HL-60/S4 treated with phorbol 12-myristate 13-acetate at 8.2 ng/mL for 4 days and 3 days (cell line): ENCODE data around the gene PSMB11.

Experiments
- in situ Hi-C: fragments of 300-500 bp; cut with MboI; formaldehyde crosslinking; loops from 2 replicates; pipeline ENCODE4 v1.15.0; 2022; ENCODE audit warnings: low sequenced_read_pairs

Gene PSMB11

DNA sequence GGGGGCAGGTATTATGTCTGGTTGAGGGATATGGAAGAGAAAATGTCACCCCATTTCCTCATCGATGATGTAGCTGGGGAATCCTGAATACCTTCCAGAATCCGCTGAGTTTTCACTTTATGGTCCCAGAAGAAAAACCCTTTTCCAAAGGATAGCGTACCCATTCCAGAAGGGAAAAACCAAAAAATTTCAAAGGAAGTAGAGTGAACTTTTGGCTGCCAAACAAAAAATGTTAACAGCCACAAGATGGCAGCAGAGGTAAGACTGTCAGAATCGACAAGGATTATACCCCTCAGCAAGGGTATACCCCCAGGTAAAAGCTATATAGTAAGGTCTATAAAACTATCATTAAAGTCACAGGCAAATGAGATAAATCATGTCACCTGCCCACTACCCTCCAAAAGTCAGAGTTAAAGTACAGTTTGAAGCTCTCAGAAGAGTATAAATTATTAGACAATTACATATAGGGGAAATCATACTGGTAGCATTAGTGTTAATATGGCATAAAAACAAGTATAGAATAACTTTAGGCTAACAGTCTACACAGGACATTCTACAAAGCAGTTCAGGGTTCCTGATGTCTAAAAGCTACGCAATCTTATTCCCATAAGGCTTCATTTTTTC, 34.9 kb downstream of the PSMB11 start:
- in situ Hi-C loops = no loop called here

DNA sequence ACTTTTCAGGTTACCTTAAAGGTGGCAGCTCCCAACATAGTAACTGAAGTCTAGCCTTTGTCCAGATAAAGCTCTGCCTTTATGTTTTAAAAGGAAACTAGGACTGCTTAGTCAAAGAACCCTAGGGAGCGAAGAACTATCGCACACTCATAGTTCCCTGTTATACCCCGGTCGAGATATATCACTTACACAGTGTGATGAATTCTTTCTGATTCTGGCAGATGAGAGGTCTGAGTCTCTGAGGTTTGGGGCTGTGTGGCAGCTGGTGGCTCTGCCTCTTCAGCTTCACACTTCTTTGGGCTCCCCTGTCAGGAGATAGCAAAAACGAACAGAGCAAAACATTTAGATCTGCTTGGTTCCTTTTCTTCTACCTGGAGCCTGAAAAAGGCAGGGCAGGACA, 36.0 kb downstream of the PSMB11 start:
- in situ Hi-C loops = no loop called here

DNA sequence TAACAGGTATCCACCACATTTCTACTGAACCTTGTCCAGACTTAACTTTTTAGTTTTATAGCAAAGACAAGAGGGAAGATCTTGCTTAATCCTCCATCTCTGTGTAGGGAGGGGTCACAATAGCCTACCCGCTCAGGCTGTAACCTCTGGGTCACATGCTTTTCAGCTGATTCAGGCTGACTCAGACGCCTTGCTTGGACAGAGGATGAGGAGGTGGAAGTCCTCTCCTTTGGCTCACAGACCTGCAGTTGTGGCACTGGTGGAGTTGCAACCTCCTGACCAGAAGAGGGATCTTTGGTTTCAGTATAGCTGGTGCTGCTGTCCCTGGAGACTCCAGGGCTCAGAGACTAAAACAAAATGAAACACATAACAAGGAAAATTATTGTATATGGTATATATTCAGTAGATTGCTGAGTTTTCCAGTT, 36.7 kb downstream of the PSMB11 start:
- in situ Hi-C loops = no loop called here

DNA sequence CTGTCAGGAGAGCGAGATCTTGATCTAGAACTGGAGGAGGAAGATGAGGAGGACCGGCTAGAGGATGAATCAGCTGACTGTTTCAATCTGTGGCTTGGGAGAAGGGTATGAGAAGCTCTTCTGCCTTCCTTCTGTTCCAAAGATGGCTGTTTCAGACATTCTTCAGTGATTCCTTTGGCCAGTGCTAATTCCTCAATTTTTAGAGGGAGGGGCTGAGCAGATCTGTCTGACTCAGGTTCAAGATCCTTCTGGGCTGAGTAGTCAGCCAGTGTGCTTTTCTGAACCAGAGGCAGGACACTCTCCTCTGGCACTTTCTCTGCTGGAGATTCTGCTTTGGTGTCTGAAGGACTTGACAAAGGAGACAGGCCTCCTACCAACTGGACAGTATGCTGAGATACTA, 37.7 kb downstream of the PSMB11 start:
- in situ Hi-C loops = no loop called here

DNA sequence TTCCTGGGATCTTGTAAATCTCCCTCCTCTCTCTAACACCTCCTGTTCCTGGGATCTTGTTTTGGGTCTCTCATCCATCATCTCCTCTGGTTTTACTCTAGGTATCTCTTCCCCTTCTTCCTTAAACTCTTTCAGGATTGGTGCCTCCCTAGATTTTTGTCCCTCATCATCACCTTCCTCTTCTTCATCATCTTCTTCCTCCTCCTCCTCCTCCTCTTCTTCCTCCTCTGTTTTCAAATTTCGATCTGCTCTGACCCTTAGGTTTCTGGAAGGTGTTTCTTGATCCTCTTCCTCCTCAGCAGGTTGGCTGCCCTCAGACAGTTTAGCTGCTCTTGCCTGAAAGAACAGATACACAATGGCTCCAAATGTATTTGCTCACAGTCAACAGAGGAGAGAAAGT, 38.5 kb downstream of the PSMB11 start:
- in situ Hi-C loops = no loop called here

DNA sequence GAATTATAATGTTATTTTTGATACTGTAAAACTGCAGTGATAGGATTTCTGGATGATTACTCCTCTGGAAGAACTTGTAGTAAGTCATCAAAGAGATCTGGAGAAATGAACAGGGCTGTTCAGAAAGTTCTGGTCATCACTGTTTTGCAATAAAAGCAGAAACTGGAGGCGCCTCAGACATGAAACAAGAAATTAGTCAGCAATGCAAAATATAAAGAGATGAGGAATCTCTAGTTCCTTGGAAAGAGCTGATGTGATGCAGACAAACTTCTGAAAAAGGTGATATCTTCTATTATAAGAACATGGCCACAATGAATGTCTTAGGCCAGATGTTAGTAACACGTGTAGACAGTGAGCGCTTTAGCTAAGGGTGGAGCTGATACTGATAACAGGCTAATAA, 43.4 kb downstream of the PSMB11 start:
- in situ Hi-C loops = no loop called here

DNA sequence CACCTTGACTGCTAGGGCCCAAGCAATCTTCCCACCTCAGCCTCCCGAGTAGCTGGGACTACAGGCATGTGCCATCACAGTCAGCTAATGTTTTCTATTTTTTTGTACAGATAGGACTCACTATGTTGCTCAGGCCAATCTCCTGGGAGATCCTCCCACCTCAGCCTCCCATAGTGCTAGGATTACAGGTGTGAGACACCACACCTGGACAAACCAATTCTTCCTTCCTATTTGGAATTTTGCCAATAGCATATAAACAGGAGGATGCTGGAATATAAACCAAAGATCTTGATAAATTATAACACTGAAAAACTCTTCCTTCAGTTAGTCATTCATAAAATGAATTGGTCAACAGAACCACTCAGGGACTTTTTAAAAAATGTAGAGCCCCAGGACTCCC, 44.6 kb downstream of the PSMB11 start:
- in situ Hi-C loops = no loop called here

DNA sequence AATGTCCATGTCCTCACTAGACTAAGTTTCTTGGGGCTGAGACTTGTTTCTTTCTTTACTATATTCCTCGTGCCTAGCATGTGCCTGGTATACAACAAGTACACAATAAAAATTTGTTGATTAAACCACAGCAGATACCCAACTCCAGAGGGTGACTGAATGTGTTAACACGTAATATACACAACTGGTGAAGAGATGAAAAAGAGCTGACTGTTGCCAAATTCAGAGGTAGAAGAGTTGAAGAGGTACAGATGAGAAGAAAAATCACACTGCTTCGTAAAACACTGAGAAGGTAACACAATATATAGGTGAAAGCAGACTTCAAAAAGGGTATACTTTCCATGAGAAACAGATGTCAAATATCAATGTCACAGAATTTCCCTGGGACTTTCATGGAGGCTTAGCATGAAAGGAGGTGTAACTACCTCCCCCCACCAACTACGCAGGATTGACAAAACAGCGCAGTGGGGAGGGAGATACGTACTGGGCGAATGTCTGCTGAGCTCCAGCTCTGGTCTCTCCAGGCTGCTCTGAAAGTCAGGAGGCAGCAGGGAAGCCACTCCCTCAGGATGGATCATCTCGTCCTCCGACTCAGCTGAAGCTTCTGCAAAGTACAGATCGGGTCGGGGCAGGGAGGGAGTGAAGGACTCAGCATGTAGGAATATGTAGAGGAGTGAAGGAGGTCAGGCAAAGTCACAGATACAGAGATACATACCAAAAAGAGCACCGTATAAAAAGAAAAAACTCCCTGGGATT, 47.7 kb downstream of the PSMB11 start:
- in situ Hi-C loops = no loop called here

DNA sequence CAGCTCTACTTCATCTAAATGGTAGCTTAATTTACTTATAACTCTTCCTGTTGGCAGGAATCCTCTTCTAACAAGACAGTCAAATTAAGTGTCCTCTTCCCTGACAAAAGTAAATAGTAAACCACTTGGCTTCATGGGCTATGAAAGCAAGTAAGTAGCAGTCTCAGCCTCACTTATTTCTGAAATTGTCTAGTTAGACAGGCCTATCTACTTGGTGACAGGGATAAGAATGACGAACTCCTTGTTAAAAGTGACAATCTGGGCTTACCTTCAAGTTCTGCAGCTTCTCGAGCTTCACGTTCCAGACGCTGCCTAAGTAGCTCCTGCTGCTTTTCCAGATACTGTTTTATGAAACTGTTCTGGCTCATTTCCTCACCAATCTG, 48.2 kb downstream of the PSMB11 start:
- in situ Hi-C loops = no loop called here

DNA sequence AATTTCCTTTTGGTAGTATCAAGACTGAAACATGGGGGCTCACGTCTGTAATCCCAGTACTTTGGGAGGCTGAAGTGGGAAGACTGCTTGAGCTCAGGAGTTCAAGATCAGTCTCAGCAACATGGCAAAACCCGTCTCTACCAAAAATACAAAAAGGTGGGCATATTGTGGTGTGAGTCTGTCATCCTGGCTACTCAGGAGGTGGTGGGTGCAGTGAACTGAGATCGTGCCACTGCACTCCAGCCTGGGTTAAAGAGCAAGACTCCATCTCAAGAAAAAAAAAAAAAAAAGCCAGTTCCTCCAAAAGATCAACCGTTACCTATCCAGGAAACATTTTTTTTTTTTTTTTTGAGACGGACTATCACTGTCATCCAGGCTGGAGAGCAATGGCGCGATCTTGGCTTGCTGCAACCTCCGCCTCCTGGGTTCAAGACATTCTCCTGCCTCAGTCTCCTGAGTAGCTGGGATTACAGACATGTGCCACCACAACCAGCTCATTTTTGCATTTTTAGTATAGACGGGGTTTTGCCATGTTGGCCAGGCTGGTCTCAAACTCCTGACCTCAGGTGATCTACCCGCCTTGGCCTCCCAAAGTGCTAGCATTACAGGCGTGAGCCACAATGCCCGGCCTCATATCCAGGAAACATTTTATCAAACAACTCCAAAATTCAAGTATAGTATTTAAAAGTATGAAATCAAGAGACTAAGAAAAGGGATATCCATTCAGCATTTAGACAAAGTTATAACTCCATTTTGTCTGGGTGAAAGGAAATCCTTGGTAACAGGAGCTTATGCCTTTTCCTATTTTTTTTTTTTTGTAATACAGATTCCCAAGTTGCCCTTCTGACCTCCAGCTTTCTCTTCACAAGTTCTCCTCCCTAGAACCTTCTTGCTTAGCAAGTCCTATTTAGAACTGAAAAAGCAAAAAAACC, 49.5 kb downstream of the PSMB11 start:
- in situ Hi-C loops = no loop called here

DNA sequence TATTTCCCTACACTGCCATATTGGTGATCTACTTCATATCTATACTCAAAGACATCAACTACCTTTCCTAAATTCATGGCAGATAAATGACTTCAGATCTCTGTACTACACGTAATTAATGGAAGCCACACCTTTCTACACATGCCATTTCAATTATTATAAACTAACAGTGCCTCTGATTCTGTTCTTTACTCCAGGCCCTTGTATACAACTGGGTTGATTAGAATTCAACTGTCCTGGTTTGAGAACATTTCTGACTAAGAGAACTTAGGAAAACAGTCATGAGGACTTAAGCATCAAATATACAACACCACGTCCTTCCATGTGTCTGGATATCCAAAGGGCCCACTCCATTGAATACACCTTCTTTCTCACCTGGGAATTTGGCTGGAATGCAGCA, 51.1 kb downstream of the PSMB11 start:
- in situ Hi-C loops = no loop called here

DNA sequence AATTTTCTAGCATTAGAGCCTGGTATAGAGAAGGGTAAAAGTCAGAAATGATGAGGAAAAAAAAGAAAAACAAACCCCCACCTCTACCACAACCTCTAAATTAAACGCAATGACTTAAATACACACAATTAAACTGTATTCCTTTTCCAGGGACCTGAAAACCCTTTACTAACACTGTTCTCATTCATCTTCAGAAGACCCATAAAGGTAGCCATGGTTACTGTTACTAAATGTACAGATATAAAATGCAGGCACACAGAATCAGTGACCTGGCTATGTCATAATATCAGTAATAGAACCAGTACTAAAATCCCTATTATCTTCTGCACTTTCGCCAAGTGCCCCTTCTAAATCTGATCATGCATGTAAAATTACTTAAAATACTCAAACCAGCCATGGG, 51.5 kb downstream of the PSMB11 start:
- in situ Hi-C loops = no loop called here
